ENCODE measurements around the gene CEP250.
"Not testable (repeated sequence)": the region's sequence is repeated elsewhere in the genome, so short reads cannot be mapped to it uniquely, and the experiment has no call there.

The CEP250 gene, protein sequence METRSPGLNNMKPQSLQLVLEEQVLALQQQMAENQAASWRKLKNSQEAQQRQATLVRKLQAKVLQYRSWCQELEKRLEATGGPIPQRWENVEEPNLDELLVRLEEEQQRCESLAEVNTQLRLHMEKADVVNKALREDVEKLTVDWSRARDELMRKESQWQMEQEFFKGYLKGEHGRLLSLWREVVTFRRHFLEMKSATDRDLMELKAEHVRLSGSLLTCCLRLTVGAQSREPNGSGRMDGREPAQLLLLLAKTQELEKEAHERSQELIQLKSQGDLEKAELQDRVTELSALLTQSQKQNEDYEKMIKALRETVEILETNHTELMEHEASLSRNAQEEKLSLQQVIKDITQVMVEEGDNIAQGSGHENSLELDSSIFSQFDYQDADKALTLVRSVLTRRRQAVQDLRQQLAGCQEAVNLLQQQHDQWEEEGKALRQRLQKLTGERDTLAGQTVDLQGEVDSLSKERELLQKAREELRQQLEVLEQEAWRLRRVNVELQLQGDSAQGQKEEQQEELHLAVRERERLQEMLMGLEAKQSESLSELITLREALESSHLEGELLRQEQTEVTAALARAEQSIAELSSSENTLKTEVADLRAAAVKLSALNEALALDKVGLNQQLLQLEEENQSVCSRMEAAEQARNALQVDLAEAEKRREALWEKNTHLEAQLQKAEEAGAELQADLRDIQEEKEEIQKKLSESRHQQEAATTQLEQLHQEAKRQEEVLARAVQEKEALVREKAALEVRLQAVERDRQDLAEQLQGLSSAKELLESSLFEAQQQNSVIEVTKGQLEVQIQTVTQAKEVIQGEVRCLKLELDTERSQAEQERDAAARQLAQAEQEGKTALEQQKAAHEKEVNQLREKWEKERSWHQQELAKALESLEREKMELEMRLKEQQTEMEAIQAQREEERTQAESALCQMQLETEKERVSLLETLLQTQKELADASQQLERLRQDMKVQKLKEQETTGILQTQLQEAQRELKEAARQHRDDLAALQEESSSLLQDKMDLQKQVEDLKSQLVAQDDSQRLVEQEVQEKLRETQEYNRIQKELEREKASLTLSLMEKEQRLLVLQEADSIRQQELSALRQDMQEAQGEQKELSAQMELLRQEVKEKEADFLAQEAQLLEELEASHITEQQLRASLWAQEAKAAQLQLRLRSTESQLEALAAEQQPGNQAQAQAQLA (N-terminal part only)

DNA sequence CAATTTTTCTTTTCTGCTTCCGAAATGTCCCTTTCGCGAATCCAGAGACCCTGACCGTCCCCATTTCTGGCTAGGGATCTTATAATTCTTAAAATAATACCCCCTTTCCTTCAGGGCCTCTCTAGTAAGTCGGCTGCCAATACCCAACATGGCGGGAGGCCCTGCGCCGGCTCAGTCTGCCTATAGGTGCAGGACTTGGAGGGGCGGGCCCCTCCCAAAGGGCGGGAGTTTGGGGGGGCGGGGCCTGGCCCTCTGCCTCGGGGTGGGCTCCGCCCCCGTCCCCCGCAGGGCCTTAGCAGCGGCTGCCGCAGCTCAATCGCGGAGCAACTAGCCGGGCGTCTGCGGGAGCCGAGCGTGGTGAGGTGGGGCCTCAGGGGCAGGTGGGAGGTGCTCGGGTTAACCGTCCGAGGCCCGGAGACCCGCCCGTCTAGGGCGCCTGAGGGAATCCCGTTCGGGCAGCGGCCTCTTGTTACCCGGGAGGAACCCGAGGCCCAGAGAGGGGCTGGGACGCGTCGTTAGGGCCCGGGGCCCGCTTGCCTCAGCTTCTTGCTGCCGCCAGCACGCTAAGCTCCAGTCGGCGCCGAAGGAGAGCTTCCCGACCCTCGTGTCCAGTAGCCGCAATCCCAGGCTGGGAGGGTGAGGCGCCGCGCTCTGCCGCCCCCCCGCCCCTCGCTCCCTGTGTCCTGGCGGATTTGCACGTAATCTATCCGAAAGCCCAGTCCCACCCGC lies at the start of gene CEP250:
CEP250 (plus strand) TSS at position 718 of the 729 bp plus-strand sequence. CDS start 6,770 bp downstream, outside the sequence.
- peak; percentile 91 for DNase-seq

DNA sequence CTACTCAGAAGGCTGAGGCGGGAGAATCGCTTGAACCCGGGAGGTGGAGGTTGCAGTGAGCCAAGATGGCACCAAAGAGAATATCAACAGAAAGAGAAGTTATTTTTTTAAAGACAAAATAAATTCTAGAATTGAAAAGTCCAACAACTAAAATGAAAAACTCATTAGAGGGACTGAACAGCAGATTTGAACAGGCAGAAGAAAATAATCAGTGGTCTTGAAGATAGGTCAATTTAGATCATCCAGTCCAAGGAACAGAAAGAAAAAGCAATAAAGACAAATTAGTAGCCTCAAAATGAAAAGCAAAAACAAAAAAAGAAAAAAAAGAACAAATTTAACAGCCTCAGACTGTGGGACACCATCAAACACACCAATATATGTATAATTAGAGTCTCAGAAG lies 49.6 kb upstream of the CEP250 start:
- DNase-seq, result no peak

DNA sequence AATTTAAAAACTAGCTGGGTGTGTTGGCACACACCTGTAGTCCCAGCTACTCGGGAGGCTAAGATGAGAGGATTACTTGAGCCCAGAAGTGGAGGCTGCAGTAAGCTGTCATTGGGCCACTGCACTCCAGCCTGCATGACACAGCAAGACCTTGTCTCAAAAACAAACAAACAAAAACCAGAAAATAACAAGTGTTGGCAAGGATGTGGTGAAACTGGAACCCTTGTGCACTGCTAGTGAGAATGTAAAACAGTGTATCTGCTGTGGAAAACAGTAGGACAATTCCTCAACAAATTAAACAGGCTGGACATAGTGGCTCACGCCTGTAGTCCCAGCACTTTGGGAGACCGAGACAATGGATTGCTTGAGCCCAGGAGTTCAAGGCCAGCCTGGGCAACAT lies 47.1 kb upstream of the CEP250 start:
- no peak for DNase-seq

DNA sequence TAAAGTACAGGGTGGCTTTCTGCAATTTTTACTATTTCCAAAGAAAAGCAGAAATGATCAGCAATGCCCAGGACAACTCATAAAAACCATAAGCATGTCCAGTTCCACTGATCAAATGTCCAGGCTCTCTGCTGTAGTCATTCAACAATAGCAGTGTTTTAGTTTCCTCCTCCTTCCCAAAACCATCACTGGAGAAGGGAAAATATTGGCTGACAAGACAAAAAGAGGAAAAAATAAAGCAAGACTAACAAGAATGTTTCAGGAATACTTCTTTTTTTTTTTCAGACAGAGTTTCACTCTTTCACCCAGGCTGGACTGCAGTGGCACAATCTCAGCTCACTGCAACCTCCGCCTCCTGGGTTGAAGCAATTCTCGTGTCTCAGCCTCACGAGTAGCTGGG lies 45.9 kb upstream of the CEP250 start:
- DNase-seq, result no peak

DNA sequence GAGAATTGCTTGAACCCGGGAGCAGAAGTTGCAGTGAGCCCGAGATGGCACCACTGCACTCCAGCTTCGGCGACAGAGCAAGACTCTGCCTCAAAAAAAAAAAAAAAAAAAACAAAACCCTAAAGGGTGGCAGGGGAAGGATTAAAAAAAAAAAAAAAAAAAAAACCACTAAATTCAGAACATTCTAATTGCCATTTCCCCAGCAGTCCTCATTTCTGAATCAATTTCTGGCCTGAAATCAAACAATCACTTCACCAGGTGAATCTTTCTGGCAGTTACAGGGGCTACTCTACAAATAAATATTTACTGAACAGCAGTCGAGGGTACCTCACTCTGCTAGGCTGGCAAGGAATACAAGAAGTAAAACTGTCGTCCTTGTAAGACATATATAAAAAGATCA lies 44.8 kb upstream of the CEP250 start:
- no peak for DNase-seq

DNA sequence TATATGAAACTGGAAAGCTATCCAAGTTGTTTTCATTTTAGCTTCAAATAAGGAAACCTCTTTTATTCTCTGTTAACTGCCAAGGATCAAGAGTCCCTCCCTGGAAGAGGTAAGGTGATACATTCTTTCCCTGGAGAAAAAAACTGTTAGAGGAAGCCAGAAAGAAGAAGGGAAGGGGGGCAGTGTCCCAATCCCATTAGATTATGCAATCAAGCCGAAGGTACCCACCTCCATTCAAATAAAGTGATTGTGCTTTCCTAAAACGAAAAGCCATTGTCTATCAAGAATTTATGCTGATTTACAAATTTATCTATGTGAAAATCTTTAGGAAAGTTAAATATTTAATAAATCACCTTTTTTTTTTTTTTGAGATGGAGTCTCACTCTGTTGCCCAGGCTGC lies 34.1 kb upstream of the CEP250 start:
- DNase-seq, result no peak

DNA sequence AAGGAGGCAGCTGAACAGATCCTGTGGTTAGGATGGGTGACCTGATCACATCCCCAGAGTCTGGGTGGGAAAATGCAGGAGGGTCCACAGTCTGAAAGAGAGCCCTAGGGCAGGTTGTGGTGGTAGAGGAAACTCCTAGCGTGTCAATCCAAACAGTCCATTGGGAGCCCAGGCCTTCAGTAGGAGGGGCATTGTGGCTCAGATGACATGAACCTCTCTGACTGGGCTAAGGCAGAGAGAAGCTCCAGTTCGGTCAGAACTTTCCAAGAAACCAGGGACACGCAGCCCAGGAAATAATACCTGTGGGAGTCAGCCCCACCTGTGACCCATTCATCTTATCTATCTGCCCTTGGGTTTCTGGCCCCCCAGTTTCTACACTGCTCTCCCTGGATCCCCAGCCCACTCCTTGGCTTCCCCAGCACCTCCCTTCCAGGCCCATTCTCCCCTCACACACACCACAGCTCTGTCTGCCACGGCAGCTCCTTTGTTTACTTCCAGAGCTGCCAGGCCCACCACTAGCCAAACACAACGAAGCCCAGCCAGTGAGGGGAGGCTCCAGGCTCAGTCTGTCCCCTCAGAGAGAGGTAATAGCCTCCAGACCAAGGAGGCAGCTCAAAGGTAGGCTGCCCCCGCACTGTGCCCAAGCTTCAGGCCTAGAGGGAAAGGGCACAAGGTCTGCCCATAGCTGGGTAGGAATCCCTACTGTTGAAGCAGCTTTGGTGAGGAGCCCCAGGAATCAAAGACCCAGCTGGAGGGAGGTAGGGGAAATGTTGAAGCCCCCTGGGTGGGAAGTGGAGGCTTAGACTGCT lies 23.6 kb upstream of the CEP250 start:
- DNase-seq, result no peak

DNA sequence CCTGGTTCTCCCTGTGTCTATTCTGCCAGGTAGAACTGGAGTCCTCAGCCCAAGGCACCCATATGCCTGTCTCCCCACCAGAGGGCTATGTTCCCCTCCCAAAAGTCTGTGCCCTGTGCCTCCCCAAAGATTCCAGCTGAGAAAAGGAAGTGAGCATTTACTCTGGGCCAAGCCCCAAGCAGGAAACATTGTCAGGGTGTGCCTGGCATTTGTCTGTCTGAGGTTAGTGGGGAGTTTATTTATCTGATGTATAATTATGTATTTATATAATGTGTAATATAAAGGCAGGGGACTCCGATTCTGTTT lies 23.0 kb upstream of the CEP250 start:
- DNase-seq, result no peak

DNA sequence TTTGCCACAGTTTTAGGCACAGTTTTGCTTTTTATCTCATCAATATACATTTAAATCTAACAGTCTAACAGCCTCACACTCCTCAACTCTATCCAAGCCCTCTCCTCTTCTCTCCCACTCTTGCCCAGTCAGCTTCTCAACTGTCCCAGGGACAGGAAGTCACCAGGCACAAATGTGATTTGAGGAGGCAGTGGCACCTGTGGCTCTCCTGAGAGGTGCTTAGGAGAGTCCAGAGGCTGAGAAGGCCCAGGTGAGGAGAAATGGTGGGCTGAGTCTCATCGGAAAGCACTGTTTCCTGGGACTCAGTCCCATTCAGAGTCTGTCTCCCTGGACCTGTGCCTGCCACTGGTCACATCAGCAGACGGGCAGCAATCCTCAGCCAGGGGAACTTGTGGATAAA lies 22.1 kb upstream of the CEP250 start:
- DNase-seq, result no peak

DNA sequence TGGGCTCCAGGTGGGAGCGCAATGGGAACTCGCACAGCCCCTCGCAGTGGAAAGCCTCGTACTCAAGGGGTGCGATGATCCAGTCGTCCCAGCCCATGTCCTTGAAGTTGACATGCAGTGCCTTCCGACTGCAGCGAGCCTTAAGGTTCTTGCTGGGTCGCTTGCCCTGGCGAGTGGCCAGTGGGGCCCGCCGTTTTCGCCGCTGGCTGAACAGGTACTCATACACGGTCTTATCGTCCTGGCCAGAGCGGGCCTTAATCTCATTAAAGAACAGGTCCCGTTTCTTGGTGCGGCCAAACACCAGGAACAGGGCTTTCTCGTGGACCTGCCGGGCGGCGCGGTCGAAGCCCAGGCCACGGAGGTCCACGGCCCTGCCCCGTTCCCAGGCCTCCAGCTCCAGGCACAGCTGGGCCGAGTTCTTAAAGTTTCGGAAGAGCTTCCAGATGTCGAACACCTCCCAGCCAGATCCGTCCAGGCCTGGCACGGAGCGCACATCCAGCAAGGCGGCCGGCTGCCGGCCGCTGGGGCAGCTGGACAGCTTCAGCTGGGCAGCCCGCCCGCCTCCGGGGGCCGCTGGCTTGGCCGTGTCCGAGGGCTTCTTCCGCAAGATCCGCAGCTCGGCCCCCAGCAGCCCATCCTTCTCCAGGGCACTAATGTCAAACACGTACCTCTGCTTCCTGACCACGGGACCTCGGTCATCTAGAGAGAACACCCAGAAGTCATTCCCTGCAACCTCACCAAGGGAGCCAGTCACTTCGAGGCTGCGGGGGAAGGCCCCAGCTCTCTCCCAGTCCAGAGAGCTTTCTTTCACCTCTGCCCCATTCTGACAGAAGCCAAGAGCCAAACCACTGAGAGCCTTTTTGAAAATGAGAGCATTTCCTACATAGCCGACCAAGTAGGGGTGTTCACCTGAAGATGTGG lies 21.1 kb upstream of the CEP250 start:
- no peak for DNase-seq

DNA sequence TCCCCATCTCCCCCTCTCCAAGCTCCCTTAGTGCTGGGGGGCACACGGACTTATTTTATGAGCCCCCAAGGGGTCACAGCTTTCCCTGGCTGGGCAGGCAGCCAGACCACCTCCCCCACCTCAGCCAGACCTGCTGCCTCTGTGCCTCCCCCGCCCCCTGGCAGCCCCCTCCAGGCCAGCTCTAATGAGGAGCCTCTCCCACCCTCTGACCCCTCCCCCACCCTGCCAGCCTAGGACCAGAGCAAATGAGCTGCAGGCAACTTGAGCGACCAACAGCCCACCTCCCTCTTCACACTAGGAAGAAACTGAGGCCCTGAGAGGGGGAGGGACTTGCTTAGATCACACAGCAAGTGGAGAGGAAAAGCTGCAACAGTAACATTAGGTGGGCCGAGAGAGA lies 19.2 kb upstream of the CEP250 start:
- DNase-seq, result no peak

DNA sequence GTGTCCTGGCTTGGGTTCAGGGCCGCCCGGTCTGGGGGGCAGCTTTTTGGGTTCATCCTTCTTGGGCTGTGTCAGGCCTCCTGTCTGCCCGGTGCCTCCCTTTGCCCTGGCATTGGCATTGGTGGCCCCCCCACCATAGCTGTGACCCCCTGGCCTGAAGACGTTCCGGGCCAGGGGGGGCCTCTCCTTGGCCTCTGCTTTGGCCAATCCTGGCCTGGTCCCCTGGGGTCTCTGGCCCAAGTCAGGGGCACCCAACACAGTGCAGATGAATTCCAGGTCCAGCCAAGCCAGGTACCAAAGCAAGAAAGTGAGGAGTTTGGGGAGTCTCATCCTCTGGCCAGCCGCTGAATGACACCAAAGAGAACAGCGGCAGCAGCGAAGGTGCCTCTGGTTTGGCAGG lies 17.8 kb upstream of the CEP250 start:
- no peak for DNase-seq

DNA sequence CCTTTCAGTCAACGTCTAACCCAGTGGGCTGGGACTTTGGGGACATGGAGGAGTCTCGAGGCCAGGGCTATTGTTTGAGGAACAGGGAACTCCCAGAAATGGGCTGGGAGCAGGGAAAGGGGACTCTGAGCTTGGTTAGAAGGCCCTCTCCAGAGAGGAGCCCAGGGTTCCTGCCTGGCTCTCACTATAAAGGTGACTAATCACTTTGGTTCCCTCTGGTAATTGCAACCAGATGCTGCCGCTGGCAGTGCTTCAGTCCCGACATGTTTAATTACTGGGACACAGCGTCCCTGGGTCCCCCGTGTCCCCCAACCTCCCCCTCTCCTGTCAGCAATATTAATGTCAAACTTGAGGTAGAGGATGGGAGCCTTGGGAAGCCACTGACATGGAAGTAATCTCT lies 12.4 kb upstream of the CEP250 start:
- DNase-seq, result no peak

DNA sequence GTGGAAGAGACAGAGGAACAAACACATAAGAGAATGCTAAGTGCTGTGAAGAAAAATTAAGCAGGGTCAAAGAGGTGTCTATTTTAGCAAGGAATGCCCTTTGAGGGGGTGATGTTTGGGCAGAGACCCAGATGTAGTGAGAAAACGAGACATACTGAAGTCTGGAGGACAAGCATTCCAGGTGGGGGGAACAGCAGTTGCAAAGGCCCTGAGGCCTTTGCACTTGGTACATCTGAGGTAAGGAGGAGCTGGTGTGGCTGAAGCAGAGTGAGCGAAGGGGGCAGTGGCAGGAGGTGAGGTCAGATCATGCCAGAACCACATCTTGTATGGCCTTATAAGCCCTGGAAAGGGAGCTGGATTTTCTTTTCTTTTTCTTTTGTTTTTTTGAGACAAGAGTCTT lies 11.2 kb upstream of the CEP250 start:
- DNase-seq, result no peak

DNA sequence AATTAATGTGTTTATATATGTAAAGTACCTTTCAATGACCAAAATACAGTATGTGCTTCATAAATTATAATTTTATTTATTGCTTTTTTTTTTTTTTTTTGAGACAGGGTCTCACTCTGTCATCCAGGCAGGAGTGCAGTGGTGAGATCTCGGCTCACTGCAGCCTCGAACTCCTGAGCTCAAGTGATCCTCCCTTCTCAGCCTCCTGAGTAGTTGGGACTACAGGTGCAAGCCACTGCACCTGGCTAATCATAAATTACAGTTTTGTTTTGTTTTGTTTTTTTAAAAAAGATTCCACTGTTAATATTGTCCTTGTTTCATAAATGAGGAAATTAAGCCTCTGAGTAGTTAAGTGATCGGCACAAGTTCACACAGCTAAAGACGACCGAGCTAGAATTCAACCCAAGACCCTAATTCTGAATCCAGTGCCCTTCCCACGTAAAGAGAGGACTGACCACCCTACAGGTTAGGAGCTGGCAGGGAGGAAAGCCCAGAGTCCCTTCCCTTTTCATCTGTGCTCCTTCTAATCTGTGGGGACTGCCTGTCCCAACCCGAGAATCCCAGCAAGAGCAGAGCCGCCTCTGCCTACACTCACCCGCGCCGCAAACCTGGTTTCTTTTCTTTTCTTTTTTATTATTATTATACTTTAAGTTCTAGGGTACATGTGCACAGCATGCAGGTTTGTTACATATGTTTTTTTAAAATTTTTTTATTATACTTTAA lies 8.9 kb upstream of the CEP250 start:
- no peak for DNase-seq

DNA sequence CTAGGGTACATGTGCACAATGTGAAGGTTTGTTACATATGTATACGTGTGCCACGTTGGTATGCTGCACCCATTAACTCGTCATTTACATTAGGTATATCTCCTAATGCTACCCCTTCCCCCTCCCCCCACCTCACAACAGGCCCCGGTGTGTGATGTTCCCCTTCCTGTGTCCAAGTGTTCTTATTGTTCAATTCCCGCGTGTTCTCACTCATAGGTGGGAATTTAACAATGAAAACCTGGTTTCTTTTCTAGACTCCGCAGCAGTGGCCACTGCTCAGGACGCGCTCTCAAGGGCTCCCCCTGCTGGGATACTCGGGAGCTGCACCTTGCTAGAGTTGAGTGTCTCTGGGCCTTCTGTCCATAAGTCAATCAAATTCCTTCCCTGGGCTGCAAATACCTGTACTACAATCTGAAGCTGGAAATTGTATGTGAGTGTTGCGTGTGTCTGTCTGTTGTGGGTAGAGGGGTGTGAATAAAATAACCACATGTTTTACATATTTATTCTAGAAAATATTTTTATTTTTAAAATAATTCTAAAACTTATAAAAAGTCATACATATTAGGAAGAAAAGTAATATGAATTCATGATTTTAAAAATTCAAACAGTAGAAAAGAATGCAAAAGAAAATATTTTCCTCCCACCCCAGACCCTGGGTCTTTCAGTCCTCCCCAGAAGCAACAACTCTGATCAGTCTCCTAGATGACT lies 8.2 kb upstream of the CEP250 start:
- DNase-seq, result peak; percentile 97

DNA sequence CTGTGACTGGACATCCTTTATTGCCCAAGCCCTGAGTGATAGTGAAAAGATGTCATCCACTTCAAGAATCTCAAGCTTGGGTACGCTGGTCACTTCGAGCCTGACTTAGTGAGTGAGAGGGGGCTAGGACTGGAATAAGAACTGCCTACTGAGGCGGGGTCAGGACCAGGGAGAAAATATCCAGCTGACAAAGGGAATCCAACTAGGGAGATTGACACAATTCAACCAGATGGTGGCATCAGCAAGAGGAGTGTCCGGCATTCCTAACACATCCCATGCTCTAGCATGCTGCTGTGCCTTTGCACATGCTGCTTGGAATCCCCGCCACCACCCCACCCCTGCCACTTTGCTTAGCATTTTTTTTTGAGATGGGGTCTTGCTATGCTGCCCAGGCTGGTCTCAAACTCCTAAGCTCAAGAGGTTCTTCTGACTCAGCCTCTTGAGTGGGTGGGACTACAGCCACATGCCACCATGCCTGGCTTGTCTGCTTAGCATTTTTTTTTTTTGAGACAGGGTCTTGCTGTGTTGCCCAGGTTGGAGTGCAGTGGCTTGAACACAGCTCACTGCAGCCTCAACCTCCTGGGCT lies 6.5 kb upstream of the CEP250 start:
- no peak for DNase-seq

DNA sequence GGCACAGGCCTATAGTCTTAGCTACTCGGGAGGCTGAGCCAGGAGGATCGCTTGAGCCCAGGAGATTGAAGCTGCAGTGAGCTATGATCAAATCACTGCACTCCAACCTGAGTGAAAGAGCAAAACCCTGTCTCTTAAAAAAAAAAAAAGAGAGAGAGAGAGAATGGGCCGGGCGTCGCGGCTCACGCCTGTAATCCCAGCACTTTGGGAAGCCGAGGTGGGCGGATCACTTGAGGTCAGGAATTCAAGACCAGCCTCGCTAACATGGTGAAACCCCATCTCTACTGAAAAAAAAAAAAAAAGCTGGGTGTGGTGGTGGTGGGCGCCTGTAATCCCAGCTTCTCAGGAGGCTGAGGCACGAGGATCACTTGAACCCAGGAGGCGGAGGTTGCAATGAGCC lies 5.5 kb upstream of the CEP250 start:
- DNase-seq, result not testable (repeated sequence)

DNA sequence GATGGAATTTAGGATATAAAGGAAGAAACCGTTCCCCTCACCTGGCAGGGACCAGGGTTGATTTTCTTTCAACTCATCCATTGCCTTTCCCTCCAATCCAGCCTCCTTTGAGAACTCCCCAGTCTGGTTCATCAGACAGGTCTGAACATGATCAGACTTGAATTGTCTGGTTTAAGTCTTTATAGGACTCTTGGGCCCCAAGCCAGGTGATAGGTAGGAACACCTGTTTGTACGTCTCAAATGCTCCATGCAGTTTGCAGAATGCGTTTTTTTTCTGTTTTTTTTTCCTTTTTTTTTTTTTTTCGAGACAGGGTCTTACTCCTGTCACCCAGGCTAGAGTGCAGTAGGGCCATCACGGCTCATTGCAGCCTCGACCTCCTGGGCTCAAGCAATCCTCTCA lies 4.1 kb upstream of the CEP250 start:
- no peak for DNase-seq

All from activated CD4-positive, CD25-positive, alpha-beta regulatory T cell treated with anti-CD3 and anti-CD28 coated beads, Interleukin-2, amount 50 U/mL, for 72 hours (primary cell).